Lower leg skin (tissue), 3 donors: ENCODE data around the gene VPS18.

Experiments used
- POLR2A ChIP-seq, 2 donors: fragments of 450-650 bp; IDR thresholded peaks; one replicate each; pipeline ENCODE4 v1.6.1; 2016 to 2017; ENCODE audit warnings: antibody characterized with exemption in 2 of 2, mild to moderate bottlenecking in 1 of 2, moderate library complexity in 1 of 2
- TF ChIP-seq, protein P1 (sequence below), 3 donors: fragments of 450-650 bp; IDR thresholded peaks; one replicate each; pipeline ENCODE4 v1.5.1; 2016; ENCODE audit warnings: antibody characterized with exemption in 3 of 3, mild to moderate bottlenecking in 3 of 3, moderate library complexity in 2 of 3

DNA sequence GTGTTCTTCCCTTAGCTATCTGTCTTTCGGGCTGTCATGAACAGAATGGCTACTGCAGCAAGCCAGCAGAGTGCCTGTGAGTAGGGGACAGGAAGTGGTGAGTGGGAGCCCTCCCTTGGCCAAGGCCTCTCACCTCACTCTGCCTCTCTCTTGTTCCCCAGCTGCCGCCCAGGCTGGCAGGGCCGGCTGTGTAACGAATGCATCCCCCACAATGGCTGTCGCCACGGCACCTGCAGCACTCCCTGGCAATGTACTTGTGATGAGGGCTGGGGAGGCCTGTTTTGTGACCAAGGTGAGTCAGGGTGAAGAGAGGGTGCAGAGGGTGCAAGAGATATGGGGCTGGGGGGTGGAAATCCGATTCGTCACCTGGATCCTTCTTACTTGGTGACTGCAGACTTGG, 37.9 kb downstream of the VPS18 start:
- TF ChIP-seq, protein P1, sequence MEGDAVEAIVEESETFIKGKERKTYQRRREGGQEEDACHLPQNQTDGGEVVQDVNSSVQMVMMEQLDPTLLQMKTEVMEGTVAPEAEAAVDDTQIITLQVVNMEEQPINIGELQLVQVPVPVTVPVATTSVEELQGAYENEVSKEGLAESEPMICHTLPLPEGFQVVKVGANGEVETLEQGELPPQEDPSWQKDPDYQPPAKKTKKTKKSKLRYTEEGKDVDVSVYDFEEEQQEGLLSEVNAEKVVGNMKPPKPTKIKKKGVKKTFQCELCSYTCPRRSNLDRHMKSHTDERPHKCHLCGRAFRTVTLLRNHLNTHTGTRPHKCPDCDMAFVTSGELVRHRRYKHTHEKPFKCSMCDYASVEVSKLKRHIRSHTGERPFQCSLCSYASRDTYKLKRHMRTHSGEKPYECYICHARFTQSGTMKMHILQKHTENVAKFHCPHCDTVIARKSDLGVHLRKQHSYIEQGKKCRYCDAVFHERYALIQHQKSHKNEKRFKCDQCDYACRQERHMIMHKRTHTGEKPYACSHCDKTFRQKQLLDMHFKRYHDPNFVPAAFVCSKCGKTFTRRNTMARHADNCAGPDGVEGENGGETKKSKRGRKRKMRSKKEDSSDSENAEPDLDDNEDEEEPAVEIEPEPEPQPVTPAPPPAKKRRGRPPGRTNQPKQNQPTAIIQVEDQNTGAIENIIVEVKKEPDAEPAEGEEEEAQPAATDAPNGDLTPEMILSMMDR (IDR thresholded peaks at IDR 0.05), result no peak
- TF ChIP-seq POLR2A (IDR thresholded peaks at IDR 0.05), result no peak
